Fibroblast of skin of right quadriceps (primary cell): ENCODE data around the gene SLC25A6.
"Not testable (repeated sequence)": the region's sequence is repeated elsewhere in the genome, so short reads cannot be mapped to it uniquely, and the experiment has no call there.

Experiments used
- DNase-seq: peaks from one replicate; pipeline ENCODE4 v3.0.0-alpha.2; 2013

The SLC25A6 gene

DNA sequence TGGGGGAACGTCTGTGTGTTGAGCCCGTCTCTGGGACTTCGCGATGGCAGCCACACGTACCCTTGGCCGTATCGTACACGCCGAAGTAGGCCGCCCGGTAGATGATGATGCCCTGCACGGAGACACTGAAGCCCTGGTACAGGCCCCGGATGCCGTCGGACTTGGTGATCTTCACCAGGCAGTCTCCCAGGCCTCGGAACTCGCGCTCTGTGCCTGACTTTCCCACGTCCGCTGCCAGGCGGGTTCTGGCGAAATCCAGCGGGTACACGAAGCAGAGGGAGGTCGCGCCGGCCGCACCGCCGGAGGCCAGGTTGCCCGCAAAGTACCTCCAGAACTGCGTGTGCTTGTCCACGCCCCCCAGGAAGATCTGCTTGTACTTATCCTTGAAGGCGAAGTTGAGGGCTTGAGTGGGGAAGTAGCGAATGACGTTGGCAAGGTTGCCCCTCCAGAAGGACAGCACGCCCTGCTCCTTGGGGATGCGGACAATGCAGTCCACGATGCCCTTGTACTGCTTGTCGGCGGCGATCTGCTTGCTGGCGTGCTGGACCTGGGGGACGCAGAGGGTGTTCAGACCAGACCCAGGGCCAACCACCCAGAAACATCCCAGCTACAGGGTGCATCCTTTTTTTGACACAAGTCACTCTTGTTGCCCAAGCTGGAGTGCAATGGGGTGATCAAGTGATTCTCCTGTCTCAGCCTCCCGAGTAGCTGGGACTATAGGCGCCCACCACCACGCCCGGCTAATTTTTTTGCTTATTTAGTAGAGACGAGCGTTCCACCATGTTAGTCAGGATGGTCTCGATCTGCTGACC is 2.5 kb downstream of the SLC25A6 start:
- DNase-seq, result no peak

- no peak for DNase-seq
These were observed 3.3 kb downstream of the SLC25A6 start for GRCh38 chrX:1388651-1389050.

DNA sequence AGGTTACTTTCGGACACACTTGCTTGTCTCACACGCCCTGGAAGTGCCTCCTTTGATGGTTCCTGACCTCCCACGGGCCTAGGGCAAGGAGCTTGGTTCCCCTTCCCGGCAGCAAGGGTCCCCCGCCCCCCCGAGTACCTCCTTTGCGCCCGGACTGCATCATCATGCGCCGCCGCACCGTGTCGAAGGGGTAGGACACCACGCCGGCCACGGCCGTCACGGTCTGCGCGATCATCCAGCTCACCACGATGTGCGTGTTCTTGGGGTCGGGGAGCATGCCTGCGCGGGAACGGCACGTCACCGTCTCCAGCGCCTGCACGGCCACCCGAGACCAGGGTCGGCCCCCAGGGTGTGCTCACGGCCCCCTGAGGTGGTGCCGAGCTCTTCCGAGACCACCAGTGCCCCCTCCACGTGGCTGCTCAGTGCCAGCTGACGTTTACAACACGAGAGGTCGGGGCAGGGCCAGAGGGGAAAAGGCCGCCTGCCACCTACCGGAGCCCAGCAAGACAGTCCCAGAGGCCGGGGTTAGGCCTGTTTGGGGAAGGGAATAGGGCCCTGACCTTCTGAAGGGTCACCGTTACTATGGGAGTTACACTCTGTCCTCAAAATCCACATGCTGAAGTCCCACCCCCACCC is 4.7 kb downstream of the SLC25A6 start:
- DNase-seq, result no peak

- no peak for DNase-seq
These were observed 5.4 kb downstream of the SLC25A6 start for GRCh38 chrX:1386338-1387127.

DNA sequence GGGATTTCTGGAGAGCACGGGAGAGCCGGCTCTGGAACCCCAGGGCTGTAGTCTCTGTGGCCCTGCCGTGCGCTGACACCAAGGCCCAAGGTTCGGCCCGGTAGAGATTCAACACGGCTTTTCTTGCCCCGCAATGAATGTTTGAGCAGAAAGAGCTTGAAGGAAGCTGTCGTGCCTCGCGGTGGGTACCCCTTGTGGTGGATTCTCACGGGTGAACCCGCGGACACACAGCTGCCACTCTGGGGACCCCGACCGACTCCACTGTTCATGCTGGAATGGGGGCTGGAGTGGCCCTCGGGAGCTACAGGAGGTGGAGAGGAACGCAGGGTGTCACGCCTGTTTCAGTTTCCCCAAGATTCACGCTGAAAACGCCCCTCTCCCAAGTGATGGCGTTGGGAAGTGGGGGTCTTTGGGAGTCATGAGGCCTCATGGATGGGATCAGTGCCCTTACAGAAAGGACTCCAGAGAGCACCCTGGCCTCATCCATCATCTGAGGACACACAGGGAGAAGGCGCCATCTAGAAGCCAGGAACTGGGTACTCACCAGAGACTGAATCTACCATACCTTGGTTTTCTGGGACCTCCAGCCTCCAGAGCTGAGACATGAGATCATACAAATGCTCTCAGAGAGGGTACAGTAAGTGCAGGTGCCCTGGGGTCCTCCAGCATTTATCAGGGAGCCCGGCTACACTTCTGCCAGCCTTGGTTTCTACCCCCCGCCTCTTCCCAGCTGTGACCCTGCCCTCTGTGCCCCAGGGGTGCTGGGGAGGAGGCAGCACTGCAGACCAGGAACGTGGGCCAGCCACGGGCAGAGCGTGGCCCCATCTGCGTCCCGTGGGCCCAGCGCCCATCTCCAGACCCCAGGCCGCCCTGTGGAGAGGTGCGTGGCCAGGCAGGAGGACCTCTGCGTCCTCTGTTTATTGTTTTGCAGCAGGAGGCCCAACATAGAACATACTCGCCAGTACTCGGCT is 6.4 kb downstream of the SLC25A6 start:
- DNase-seq, result no peak

GRCh38 chrX:1384658-1385252 is 7.2 kb downstream of the SLC25A6 start:
- no peak for DNase-seq

DNA sequence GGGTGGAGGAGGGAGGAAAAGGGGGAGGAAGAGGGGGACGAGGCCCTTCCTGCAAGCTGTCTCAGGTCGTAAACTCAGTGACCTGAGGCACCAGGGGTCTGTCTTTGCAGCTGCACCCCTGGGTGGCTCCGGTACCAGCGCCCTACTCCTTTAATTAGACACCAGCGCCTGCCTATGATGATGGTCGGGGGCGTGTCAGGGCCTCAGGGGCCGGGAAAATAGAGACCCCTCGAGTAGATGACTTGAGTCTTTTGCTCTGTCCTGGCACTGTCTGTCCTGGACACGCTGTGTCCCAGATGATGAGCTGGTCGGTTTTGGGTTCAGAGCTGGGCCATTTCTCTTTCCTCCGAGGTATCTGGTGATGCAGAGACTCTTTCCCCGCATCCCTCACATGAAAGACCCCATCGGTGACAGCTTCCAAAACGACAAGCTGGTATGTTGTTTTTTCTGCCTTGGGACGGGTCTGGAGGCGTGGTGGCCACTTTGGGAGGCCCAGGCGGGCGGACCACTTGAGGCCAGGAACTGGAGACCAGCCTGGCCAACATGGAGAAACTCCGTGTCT is 11.2 kb downstream of the SLC25A6 start:
- DNase-seq, result no peak

DNA sequence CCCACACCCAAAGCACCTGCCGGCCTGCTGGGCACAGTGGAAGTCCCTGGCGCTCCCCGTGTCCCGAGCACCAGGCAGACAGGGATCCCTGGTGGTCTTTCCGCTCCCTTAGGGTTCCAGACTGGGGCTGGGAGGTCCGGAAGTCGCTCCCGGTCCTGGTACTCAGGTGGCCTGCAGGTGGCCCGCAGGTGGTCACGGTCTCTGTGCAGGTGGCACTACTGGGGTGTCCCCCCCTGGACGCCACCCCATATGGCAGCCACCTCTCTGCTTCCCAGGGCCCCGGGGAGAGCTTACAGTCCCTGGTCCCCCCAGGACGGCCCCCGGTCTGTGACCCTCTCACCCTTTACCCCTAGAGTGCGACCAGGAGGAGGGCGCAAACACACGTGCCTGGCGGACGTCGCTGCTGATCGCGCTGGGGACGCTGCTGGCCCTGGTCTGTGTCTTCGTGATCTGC is 13.6 kb downstream of the SLC25A6 start:
- no peak for DNase-seq

GRCh38 chrX:1368385-1368698 is 23.6 kb downstream of the SLC25A6 start:
- no peak for DNase-seq

DNA sequence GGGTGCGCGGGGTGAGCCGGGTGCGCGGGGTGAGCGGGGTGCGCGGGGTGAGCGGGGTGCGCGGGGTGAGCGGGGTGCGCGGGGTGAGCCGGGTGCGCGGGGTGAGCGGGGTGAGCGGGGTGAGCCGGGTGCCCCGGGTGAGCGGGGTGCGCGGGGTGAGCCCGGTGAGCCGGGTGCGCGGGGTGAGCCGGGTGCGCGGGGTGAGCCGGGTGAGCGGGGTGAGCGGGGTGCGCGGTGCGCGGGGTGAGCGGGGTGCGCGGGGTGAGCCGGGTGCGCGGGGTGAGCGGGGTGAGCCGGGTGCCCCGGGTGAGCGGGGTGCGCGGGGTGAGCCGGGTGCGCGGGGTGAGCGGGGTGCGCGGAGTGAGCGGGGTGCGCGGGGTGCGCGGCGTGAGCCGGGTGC is 25.6 kb downstream of the SLC25A6 start:
- DNase-seq, result not testable (repeated sequence)

DNA sequence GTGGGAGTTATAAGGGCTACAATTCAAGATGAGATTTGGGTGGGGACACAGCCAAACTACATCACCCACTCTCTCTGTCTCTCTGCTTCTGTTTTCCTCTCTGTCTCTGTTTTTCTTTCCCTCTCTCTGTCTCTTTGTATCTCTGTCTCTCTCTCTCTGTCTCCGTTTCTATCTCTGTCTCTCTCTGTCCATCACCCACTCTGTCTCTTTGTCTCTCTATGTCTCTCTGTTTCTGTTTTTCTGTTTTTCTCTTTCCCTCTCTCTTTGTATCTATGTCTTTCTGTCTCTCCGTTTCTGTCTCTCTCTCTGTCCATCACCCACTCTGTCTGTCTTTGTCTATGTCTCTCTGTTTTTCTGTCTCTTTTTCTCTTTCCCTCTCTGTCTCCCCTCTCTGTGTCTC is 30.0 kb downstream of the SLC25A6 start:
- no peak for DNase-seq

DNA sequence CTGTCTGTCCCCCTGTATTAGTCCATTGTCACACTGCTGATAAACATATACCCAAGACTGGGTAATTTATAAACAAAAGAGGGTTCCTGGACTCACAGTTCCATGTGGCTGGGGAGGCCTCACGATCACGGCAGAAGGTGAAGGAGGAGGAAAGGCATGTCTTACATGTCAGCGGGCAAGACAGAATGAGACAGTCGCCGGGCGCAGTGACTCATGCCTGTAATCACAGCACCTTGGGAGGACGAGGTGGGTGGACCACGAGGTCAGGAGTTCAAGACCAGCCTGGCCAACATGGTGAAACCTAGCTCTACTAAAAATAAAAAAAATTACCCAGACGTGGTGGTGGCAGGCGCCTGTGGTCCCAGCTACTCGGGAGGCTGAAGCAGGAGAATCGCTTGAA is 30.6 kb downstream of the SLC25A6 start:
- DNase-seq, result no peak

DNA sequence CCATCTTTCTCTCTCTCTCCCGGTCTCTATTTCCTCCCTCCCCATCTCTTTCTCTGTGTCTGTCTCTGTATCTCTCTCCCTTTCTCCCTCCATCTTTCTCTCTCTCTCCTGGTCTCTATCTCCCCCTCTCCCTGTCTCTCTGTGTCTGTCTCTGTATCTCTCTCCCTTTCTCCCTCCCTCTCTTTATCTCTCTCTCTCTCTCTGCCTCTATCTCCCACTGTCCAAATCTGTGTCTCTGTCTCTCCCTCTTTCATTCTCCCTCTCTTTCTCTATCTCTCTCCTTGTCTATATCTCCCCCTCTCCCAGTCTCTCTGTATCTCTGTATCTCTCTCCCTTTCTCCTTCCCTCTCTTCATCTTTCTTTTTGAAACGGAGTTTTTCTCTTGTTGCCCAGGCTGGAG is 31.7 kb downstream of the SLC25A6 start:
- DNase-seq, result no peak

DNA sequence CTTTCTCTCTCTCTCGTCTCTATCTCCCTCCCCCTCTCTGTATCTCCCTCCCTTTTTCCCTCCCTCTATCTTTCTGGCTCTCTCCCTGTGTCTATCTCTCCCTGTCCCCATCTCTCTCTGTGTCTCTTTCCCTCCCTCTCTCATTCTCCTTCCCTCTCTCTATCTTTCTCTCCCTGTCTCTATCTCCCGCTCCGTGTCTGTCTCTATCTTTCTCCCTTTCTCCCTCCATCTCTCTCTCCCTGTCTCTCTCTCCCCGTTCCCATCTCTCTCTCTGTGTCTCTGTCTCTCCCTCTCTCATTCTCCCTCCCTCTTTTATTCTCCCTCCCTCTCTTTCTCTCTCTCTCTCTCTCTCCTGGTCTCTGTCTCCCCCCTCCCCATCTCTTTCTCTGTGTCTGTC is 32.4 kb downstream of the SLC25A6 start:
- no peak for DNase-seq

- no peak for DNase-seq
These were observed 33.0 kb downstream of the SLC25A6 start for GRCh38 chrX:1358793-1359476.

- DNase-seq, result no peak
These were observed 33.9 kb downstream of the SLC25A6 start for GRCh38 chrX:1357993-1358392.

- no peak for DNase-seq
These were observed 36.5 kb downstream of the SLC25A6 start for GRCh38 chrX:1355131-1356046.

DNA sequence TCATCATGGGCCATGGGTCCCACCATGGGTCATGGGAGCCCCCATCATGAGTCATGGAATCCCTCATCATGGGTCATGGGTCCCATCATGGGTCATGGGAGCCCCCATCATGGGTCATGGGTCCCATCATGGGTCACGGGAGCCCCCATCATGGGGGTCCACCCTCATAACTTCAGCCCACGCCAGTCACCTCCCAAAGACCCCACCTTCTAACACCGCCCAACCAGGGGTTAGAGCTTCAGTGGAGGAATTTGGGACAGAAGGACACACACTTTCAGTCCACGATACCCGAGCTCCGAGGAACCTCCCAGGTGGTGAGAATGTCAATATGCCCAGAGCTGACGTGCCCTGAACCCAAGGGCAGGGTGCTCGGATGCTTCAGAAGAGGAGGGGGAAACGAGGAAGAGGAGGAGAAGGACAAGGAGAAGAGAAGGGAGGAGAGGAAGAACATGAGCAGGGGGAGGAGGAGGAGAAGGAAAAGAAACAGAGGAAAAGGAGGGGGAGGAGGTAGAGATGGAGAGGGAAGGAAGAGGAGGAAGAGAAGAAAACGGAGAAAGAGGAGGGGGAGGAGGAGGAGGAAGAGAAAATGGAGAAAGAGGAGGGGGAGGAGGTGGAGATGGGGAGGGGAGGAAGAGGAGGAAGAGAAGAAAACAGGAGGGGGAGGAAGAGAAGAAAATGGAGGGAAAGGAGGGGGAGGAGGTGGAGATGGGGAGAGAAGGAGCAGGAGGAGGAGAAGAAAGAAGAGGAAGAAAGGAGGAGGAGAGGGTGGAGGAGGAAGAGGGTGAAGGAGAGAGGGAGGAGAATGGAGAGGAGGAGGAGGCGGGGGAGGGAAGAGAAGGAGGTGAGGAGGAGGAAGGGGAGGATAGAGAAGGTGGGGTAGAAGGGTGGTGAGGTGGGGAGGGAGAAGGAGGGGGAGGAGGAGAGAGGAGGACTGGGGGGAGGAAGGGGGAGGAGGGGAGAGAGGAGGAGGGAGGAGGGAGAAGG is 37.6 kb downstream of the SLC25A6 start:
- no peak for DNase-seq
